GM21576 (cell line): ENCODE data around the gene SLC4A9.

Experiments
- ATAC-seq: cut with Tn5 transposase; IDR thresholded peaks from one replicate; pipeline ENCODE4 v1.9.1; 2021; ENCODE audit warnings: mild to moderate bottlenecking, moderate library complexity; ENCODE audit not compliant: unreplicated experiment

Gene SLC4A9

GRCh38 chr5:140360101-140360500 is at the start of gene SLC4A9:
Gene SLC4A9 (plus strand): TSS chr5:140360194. CDS start chr5:140360237, 43 bp downstream.
- no peak for ATAC-seq

GRCh38 chr5:140310434-140310833 is 49.6 kb upstream of the SLC4A9 start:
- ATAC-seq: no peak

- ATAC-seq: no peak
These were observed 49.0 kb upstream of the SLC4A9 start for GRCh38 chr5:140311011-140311467.

- no peak for ATAC-seq
These were observed 47.8 kb upstream of the SLC4A9 start for GRCh38 chr5:140312067-140312790.

- ATAC-seq: no peak
These were observed 47.2 kb upstream of the SLC4A9 start for GRCh38 chr5:140312791-140313189.

GRCh38 chr5:140317859-140318258 is 42.1 kb upstream of the SLC4A9 start:
- no peak for ATAC-seq

- ATAC-seq: no peak
These were observed 41.2 kb upstream of the SLC4A9 start for GRCh38 chr5:140318792-140319191.

- no peak for ATAC-seq
These were observed 40.2 kb upstream of the SLC4A9 start for GRCh38 chr5:140319833-140320232.

GRCh38 chr5:140321796-140322195 is 38.2 kb upstream of the SLC4A9 start:
- ATAC-seq: no peak

GRCh38 chr5:140322751-140323731 is 37.0 kb upstream of the SLC4A9 start:
- ATAC-seq: no peak

GRCh38 chr5:140324041-140324600 is 35.9 kb upstream of the SLC4A9 start:
- ATAC-seq: no peak

- no peak for ATAC-seq
These were observed 35.3 kb upstream of the SLC4A9 start for GRCh38 chr5:140324617-140325241.

- ATAC-seq: no peak
These were observed 34.5 kb upstream of the SLC4A9 start for GRCh38 chr5:140325486-140325885.

- ATAC-seq: no peak
These were observed 32.4 kb upstream of the SLC4A9 start for GRCh38 chr5:140327589-140327988.

GRCh38 chr5:140328036-140328764 is 31.8 kb upstream of the SLC4A9 start:
- ATAC-seq: no peak

GRCh38 chr5:140329739-140330481 is 30.1 kb upstream of the SLC4A9 start:
- no peak for ATAC-seq

- no peak for ATAC-seq
These were observed 28.4 kb upstream of the SLC4A9 start for GRCh38 chr5:140331638-140332037.

GRCh38 chr5:140336388-140336787 is 23.6 kb upstream of the SLC4A9 start:
- no peak for ATAC-seq

GRCh38 chr5:140337880-140338279 is 22.1 kb upstream of the SLC4A9 start:
- ATAC-seq: no peak

- no peak for ATAC-seq
These were observed 21.7 kb upstream of the SLC4A9 start for GRCh38 chr5:140338336-140338735.
